HEK293T (cell line): ENCODE data around the gene CALB2.

ENCODE experiments used
- CTCF ChIA-PET: fragments of 350-600 bp; formaldehyde crosslinking; extraction: SDS; loops from one replicate; lab custom pipeline; 2021; ENCODE audit warnings: antibody characterized with exemption, inconsistent platforms; lab: Yijun Ruan, JAX
- POLR2A ChIA-PET: fragments of 350-600 bp; formaldehyde crosslinking; extraction: SDS; loops from one replicate; lab custom pipeline; 2020; ENCODE audit warnings: antibody characterized with exemption, inconsistent platforms; lab: Yijun Ruan, JAX
- DNase-seq: peaks from one replicate; pipeline ENCODE4 v3.0.0; 2012; ENCODE audit warnings: mixed read lengths; ENCODE audit errors: extremely low spot score
- ARNT ChIP-seq: fragments of 450-650 bp; IDR thresholded peaks from 2 replicates; pipeline ENCODE4 v1.6.1; 2017; ENCODE audit warnings: mild to moderate bottlenecking
- BHLHE40 ChIP-seq: fragments of 450-650 bp; IDR thresholded peaks from 2 replicates; pipeline ENCODE4 v1.6.1; 2016; ENCODE audit warnings: mild to moderate bottlenecking, moderate library complexity, borderline replicate concordance
- CTBP1 ChIP-seq: fragments of 450-650 bp; IDR thresholded peaks from 2 replicates; pipeline ENCODE4 v1.6.1; 2016; ENCODE audit warnings: borderline replicate concordance
- ELF4 ChIP-seq: fragments of 450-650 bp; IDR thresholded peaks from 2 replicates; pipeline ENCODE4 v1.6.1; 2017; ENCODE audit warnings: antibody characterized with exemption
- FOXA1 ChIP-seq: fragments of 450-650 bp; IDR thresholded peaks from 2 replicates; pipeline ENCODE4 v1.6.1; 2016; ENCODE audit warnings: mild to moderate bottlenecking
- FOXK2 ChIP-seq: fragments of 450-650 bp; IDR thresholded peaks from 2 replicates; pipeline ENCODE4 v1.6.1; 2016; ENCODE audit warnings: mild to moderate bottlenecking
- FOXM1 ChIP-seq: fragments of 450-650 bp; IDR thresholded peaks from 2 replicates; pipeline ENCODE4 v1.6.1; 2017; ENCODE audit warnings: mild to moderate bottlenecking, borderline replicate concordance
- HDGF ChIP-seq: fragments of 450-650 bp; IDR thresholded peaks from 2 replicates; pipeline ENCODE4 v1.6.1; 2017; ENCODE audit warnings: antibody characterized with exemption, borderline replicate concordance
- L3MBTL2 ChIP-seq: fragments of 450-650 bp; conservative IDR thresholded peaks from 2 replicates; pipeline ENCODE4 v1.6.1; 2016; ENCODE audit warnings: mild to moderate bottlenecking
- LEF1 ChIP-seq: fragments of 450-650 bp; IDR thresholded peaks from 2 replicates; pipeline ENCODE4 v1.6.1; 2017; ENCODE audit warnings: mild to moderate bottlenecking, borderline replicate concordance
- NFRKB ChIP-seq: fragments of 450-650 bp; IDR thresholded peaks from 2 replicates; pipeline ENCODE4 v1.6.1; 2016; ENCODE audit warnings: mild to moderate bottlenecking, moderate library complexity
- SP1 ChIP-seq: fragments of 450-650 bp; IDR thresholded peaks from 2 replicates; pipeline ENCODE4 v1.6.1; 2017
- SUZ12 ChIP-seq: fragments of 450-650 bp; IDR thresholded peaks from 2 replicates; pipeline ENCODE4 v1.6.1; 2016; ENCODE audit warnings: mild to moderate bottlenecking
- TARDBP ChIP-seq: fragments of 450-650 bp; IDR thresholded peaks from 2 replicates; pipeline ENCODE4 v1.6.1; 2016
- ZNF384 ChIP-seq: fragments of 450-650 bp; IDR thresholded peaks from 2 replicates; pipeline ENCODE4 v1.6.1; 2016
- TF ChIP-seq, protein P1 (sequence below): fragments of 450-650 bp; IDR thresholded peaks from 2 replicates; pipeline ENCODE4 v1.6.1; 2016

The CALB2 gene

DNA sequence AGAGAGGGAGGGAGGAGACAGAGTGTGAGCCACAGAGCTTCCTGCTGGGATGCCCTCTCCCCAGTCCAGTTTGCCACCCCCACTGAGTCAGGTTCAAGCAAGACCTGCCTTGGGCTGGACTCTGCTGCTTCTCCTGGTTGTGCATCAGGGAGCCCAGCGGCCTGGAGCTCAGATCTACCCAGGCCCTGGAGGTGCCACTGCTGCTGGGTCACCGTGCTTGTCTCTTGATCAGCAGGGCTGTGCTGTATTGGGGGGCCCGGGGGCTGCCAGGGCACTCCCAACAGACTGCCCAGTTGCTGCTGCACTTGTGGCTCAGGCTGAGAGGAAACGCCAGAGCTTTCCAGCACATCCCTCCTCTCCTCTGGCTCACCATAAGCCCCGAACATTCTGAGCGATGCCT is 74.4 kb downstream of the CALB2 start:
- TF ChIP-seq TARDBP (no peak), L3MBTL2 (no peak), BHLHE40 (no peak), NFRKB (no peak), CTBP1 (no peak), HDGF (no peak), FOXA1 (no peak), ZNF384 (no peak), ELF4 (no peak), FOXM1 (no peak), ARNT (no peak), FOXK2 (no peak), SP1 (no peak), SUZ12 (no peak), LEF1 (no peak)
- TF ChIP-seq, protein P1, sequence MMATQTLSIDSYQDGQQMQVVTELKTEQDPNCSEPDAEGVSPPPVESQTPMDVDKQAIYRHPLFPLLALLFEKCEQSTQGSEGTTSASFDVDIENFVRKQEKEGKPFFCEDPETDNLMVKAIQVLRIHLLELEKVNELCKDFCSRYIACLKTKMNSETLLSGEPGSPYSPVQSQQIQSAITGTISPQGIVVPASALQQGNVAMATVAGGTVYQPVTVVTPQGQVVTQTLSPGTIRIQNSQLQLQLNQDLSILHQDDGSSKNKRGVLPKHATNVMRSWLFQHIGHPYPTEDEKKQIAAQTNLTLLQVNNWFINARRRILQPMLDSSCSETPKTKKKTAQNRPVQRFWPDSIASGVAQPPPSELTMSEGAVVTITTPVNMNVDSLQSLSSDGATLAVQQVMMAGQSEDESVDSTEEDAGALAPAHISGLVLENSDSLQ, result no peak
- ChIA-PET CTCF (no interaction called here), POLR2A (interaction anchor here (0.7 kb wide), 1 partner anchor 98 kb away, joined by 3 read pairs; no protein-coding TSS in a partner anchor)
- no peak for DNase-seq

DNA sequence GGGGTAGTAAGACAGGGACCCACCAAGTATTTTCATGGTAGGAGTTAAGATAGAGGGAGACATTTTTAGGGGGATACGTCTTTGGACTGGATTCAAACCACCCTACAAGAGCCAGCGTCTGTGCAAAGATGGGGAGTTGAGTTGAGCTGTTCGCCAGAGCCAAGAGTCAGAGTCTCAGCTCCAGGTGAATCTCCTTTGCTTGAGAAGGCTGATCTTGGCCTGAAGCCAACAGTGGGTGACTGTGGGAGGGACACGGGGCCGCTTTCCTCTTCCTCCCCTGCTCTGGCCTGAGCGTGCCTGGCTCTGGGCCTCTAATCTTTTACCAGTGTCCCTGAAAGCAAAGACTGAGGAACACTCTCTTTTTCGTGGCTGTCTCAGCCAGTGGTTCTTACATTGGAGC is 78.0 kb downstream of the CALB2 start:
- POLR2A ChIA-PET, result no interaction called here
- TF ChIP-seq ELF4, result no peak
- TF ChIP-seq BHLHE40, result no peak
- no peak for TF ChIP-seq FOXK2
- TF ChIP-seq ZNF384, result no peak
- no peak for TF ChIP-seq ARNT
- no peak for TF ChIP-seq SUZ12
- no peak for TF ChIP-seq LEF1
- TF ChIP-seq L3MBTL2, result no peak
- TF ChIP-seq FOXA1, result no peak
- TF ChIP-seq HDGF, result no peak
- TF ChIP-seq SP1, result no peak
- no peak for DNase-seq
- CTCF ChIA-PET, result no interaction called here

DNA sequence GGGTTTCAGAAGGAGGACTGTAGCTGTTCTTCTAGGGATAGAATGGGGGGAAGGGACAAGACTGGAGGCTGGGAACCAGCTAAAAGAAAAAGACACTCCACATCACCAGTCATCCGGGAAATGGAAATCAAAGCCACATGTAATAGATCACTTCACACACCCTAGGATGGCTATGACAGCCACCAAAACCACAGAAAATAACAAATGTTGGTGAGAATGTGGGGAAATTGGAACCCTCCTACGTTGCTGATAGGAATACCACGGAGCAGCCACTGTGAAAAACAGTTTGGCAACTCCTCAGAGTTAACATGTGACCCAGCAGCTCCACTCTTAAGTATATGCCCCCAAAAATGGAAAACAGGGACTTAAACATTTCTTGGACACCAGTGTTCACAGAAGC is 81.0 kb downstream of the CALB2 start:
- no peak for TF ChIP-seq TARDBP
- TF ChIP-seq SP1, result no peak
- TF ChIP-seq LEF1, result no peak
- TF ChIP-seq FOXM1, result no peak
- no peak for TF ChIP-seq HDGF
- TF ChIP-seq ARNT, result no peak
- TF ChIP-seq, protein P1, result no peak
- TF ChIP-seq ZNF384, result no peak
- TF ChIP-seq FOXK2, result no peak
- TF ChIP-seq BHLHE40, result no peak
- no peak for TF ChIP-seq CTBP1
- TF ChIP-seq NFRKB, result no peak
- TF ChIP-seq ELF4, result no peak
- ChIA-PET CTCF (no interaction called here), POLR2A (no interaction called here)
- DNase-seq, result no peak
